GM18909 (cell line): ENCODE measurements around the gene HOXA10.

ENCODE experiments used
- ATAC-seq: cut with Tn5 transposase; IDR thresholded peaks from one replicate; pipeline ENCODE4 v1.9.1; 2021; ENCODE audit warnings: mild to moderate bottlenecking; ENCODE audit not compliant: unreplicated experiment, poor library complexity

Gene HOXA10

GRCh38 chr7:27157702-27158431 is 16.3 kb downstream of the HOXA10 start:
- no peak for ATAC-seq

GRCh38 chr7:27156916-27157701 is 17.0 kb downstream of the HOXA10 start:
- no peak for ATAC-seq

- ATAC-seq: no peak
These were observed 17.6 kb downstream of the HOXA10 start, which contains the start of gene HOXA7 for GRCh38 chr7:27156508-27156898. Gene HOXA7 (minus strand): TSS chr7:27156675. CDS start chr7:27156545, 130 bp downstream.

GRCh38 chr7:27155816-27156507 is 18.2 kb downstream of the HOXA10 start:
- ATAC-seq: no peak

- no peak for ATAC-seq
These were observed 19.0 kb downstream of the HOXA10 start for GRCh38 chr7:27154901-27155815.

- ATAC-seq: no peak
These were observed 19.8 kb downstream of the HOXA10 start for GRCh38 chr7:27154369-27154768.

- no peak for ATAC-seq
These were observed 20.6 kb downstream of the HOXA10 start for GRCh38 chr7:27153526-27153925.

GRCh38 chr7:27152816-27153442 is 21.2 kb downstream of the HOXA10 start:
- no peak for ATAC-seq

- no peak for ATAC-seq
These were observed 21.9 kb downstream of the HOXA10 start, which contains the start of gene HOXA3 for GRCh38 chr7:27151931-27152815. Gene HOXA3 (minus strand): TSS chr7:27152583. CDS start chr7:27110640, 41,943 bp downstream.

- no peak for ATAC-seq
These were observed 22.7 kb downstream of the HOXA10 start for GRCh38 chr7:27151341-27151930.

- peak; percentile 85 for ATAC-seq
These were observed 23.4 kb downstream of the HOXA10 start for GRCh38 chr7:27150568-27151340.

- ATAC-seq: no peak
These were observed 24.1 kb downstream of the HOXA10 start for GRCh38 chr7:27149842-27150567.

GRCh38 chr7:27148756-27149641 is 25.1 kb downstream of the HOXA10 start:
- no peak for ATAC-seq

GRCh38 chr7:27148031-27148755 is 25.9 kb downstream of the HOXA10 start:
- ATAC-seq: no peak
